Measurements from ENCODE around the gene GTSE1.

Gene GTSE1

DNA sequence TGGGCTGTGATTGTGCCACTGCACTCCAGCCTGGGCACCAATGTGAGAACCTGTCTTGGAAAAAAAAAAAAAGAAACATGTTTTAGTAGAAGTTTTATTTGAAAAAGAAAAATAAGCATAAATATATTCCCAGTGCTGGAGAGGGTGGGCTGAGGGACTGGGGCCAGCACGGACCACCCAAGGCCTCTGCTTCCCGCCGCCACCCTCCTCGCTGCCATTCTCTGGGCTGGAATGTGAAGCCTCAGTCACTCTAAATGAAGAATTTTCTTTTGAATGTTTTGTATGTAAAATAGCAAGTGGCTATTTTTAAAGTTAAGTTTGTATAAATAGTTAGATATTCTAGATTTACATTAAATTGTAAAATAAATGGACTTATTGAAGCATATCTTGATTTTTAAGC, 33.8 kb downstream of the GTSE1 start:
- DNase-seq = no peak

DNA sequence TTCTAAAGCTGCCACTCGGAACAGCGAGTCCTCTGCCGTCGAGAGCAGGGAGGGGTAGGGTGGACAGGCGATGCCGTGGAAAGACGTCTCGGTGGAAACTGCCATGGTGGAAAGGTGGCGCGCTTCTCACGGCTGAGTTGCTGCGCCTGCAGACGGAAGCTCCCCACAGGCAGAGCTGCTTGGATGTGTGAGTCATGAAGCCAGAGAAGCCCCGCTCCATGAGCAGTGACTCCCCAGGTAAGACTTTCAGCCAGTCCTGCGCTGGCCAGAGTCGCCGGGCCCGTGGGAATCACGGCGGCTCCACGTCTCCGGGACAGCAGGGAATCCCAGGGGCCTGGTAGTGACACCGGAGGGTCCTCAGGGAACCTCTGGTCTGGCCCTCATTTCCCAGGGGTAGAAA, 34.8 kb downstream of the GTSE1 start:
- DNase-seq = no peak

- DNase-seq = peak; percentile 85
Observed at GRCh38 chr22:46335201-46336118, 38.8 kb downstream of the GTSE1 start, which contains the start of gene TRMU. TSS of gene TRMU (plus strand) at chr22:46335714. CDS start at chr22:46335765, 51 bp downstream.

- no peak for DNase-seq
Observed at GRCh38 chr22:46336119-46337078, 39.7 kb downstream of the GTSE1 start.

DNA sequence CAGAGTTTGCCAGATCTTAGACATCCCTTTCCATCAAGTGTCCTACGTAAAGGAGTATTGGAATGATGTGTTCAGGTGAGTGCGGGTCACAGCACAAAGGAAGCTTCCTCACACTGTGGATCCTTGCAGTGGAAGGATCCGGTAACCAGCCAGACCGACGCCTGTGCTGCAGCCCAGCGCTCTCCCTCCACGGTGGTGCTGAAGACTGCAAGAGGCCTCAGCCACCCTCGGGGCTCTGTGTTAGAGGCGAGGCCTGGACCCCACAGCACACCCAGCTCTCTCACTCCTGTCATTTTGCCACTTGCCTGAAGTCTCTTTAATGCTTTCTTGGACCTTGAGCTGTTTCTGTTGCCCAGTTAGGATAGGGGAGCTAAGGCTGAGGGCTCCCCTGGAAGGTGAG, 41.2 kb downstream of the GTSE1 start:
- no peak for DNase-seq

DNA sequence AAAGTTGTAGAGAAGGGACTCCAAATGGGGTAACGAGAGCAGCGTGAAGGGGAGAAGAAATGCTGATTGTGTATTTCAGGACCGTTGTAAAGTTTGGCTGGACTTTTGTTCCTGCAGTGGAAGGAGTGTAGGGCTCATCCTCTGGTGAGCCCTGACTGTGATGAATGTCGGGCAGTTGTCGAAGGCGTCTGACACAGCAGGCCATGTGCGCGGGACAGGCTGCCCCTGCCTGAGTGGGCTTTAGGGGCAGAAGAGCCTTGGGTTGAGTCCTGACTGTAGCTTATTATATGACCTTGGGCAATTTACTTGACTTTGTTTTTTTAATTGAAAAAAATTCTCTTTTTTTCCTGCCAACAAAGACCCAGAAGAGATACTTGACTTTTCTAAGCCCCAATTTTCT, 42.0 kb downstream of the GTSE1 start:
- no peak for DNase-seq

DNA sequence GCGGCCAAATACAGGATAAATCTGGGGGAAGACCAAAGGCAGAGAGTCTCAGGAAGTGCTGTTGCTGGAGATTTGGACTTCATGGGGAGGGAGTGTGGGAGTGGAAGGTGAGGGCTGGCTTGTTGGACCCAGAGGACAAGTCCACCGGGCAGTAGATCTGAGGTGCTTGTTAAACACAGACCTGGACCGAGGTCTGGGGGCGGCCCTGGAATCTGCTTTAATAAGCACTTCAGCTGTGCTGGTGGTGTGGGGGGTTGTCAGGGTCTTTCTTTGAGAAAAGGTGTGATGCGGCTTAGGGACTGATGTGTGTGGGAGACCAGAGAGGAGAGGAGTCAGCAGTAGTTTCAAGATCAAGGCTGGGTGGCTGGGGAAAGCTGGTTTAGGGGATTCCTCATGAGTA, 43.3 kb downstream of the GTSE1 start:
- no peak for DNase-seq

GRCh38 chr22:46340676-46341075, 44.0 kb downstream of the GTSE1 start:
- no peak for DNase-seq

DNA sequence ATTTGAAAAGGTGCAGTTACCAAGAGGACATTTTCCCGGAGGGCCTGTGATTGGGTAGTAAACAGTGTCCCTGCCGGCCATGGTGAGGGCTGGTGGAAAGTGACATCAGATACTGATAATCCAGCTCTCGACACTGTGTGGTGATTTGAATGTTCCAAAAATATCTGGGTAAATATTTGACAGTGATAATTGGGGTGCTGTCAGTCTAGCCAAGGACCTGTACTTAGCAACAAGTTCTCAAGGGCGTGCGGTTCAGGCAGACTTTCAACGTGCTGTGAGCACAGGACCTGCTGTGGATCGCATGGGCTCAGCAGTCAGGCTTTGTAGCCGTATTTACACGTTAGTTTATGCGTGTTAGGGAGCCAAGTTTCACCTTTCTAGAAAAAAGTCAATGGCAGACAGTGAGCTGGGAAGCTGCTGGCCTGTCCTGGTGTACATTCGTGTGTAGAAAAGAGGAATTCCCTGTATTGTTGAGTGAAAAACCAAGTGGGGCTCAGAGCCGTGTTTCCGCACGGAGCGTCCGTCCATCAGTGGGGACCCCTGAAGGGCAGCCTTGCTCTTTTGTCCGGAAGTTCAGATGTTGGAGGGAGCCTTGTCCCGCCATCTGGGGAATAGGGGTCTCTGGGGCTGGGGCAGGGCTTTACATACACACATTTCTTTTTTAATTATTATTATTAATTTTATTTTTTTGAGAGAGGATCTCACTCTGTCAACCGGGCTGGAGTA, 50.2 kb downstream of the GTSE1 start:
- DNase-seq = no peak

DNA sequence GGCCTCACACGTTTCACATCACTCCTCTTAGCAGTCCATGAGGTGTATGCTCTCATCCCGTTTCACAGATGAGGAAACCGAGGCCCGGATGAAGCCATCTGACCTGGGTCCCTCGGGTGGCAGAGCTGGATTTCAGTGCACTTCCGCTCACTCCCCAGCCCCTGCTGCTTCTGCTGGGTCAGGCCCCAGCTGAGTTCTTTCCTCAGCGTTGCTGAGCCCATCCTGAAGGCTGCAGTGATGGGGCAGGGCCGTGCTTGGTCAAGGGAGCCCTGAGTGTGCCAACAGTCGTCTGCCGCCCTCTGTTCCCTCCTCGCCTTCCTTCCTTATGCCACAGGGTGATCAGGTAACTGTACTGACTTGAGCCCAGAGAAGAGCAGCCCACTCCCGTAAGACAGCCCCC, 51.0 kb downstream of the GTSE1 start:
- no peak for DNase-seq

DNA sequence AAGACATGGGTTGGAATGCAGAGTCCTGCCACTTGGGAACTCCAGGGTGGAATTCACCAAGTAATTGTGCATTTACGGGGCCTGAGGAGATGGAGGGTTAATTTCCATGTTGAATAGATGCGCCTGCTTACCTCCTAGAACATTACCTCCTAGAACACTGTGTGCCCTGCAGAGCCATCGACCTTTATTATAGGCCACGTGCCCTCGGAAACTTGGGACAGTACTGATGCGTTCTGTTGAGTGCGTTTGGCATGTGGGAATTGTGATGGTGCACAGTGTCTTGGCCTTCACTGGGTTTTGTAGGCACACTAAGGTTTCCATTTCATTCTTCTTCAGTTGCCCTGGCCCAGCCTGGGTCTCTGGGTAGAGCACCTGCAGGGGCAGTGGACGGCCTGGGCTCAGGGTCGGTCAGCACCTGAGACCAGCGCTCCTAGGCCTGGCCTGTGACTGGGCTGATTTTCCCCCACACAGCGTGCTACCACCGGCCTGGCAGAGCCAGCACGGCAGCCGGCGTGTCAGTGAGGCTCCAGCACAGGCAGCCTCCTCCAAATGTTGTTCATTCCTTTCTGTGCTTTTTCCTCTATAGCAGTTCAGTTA, 51.5 kb downstream of the GTSE1 start:
- no peak for DNase-seq

DNA sequence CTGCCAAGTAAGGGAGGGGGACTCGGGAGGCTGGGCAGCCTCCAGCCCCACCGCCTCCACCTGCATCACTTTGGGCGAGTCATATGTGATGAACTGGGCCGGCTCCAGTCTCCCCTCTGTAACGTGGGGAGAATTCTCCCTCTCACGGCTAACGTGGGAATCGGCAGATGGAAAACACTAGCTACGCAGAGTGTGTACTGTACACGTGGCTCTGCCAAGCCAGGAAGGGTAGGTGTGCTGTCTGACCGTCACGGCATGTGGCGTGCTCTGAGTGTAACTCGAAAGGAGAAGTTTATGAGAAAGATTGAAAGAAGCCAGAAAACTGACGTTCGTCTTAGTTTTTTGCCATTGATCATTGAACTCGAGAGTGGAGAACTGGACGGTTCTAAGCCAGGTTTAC, 52.6 kb downstream of the GTSE1 start:
- no peak for DNase-seq

- no peak for DNase-seq
Observed at GRCh38 chr22:46349681-46350080, 53.0 kb downstream of the GTSE1 start.

DNA sequence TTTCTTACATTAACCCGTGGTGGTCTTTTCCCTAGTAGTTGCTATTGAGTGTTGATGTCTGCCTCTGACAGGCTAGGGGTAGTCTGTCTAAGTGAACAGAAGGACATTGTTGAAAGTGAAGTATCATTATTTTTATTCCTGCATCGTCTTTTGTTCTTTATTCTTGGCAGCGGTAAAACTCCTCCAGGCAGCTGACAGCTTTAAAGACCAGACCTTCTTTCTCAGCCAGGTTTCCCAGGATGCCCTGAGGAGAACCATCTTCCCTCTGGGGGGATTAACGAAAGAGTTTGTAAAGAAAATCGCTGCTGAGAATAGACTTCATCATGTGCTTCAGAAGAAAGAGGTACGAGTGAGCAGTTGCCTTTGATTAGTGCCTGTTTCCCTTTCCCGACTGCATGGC, 53.5 kb downstream of the GTSE1 start:
- DNase-seq = no peak

GRCh38 chr22:46350646-46351045, 54.0 kb downstream of the GTSE1 start:
- DNase-seq = no peak

GRCh38 chr22:46351131-46351735, 54.6 kb downstream of the GTSE1 start:
- no peak for DNase-seq

DNA sequence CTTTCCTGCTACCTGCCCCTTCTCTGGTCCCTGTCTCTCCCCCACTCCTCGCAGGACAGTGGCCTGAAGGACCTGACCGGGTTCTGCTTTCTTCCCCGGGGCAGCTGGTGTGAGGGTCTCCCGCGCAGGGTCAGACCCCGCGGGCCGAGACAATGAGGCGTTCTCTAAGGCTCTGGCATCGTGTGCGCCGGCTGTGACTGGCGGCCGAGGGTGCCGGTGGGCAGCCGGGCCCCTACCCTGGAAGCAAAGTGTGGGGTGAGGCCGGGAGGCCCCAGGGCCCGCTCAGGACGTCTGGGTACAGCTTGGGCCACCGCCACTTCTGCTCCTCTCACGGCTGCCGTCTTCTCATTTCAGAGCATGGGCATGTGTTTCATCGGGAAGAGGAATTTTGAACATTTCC, 55.1 kb downstream of the GTSE1 start:
- DNase-seq = no peak

DNA sequence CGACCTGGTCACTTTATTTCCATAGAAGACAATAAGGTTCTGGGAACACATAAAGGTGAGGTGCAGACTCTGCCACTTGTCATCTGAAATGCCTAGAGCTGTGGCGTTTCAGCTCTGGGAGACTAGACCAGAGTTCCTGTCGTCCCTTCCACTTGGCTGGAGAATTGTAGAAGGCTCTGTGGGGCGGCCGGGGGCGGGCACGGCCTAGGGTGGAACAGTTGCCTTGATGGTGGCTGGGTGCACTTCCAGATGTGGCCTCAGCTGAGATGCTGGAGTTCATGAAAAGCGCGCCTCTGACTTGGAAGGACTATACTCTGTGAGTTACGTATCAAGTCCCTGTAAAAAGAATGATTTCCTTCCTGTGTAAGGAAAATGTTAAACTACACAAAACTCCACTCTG, 55.6 kb downstream of the GTSE1 start:
- no peak for DNase-seq

DNA sequence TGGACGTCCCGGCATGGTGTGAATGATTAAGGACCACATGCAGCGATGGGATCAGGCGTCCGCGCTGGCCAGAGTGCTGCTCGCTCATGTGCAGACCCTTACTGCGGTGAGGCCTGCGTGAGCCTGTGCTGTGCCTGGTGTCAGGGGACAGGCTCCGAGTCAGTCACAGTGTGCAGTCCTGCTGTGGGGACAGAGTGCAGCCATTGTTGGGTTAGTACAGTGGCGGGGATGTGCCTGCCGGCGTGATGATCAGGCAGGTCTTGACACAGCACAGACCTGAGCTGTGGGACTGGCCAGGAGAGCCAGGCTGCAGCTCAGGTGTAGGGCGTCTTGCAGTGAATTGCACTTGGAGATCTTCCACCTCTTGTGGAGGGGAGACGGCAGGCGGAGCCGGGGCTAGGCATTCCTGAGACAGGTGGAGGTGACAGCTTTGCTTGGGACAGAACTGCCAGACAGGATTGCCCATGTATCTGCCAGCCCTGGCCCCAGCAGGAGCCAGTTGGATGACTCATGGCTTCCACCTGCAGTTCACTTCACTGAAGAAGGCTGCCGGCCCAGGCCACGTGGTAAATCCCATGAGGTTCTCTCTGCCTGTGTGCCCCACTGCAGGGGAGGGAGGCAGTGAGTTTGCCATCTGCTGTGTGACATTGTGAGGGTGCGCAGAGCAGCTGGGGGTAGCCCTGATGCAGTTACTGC, 56.2 kb downstream of the GTSE1 start:
- DNase-seq = no peak

GRCh38 chr22:46353483-46354105, 56.9 kb downstream of the GTSE1 start:
- no peak for DNase-seq
